Upper lobe of left lung (tissue), 4 donors: ENCODE measurements around the gene SYCP3.

ENCODE experiments used
- CTCF ChIP-seq, 6 experiments: fragments of 450-650 bp in 4 of 6; fragments of 200-600 bp in 2 of 6; sonication (generic) in 2 of 6; IDR thresholded peaks; one replicate each; pipeline ENCODE4 v1.5.1; 2016 to 2019; ENCODE audit warnings: antibody characterized with exemption in 6 of 6
- EP300 ChIP-seq, 4 donors: sonication (generic); formaldehyde crosslinking; IDR thresholded peaks; one replicate each; pipeline ENCODE4 v1.5.1; 2017; ENCODE audit warnings: antibody characterized with exemption in 4 of 4, control low read depth in 2 of 4
- POLR2A ChIP-seq, 4 donors: fragments of 450-650 bp; IDR thresholded peaks; one replicate each; pipeline ENCODE4 v1.5.1; 2016 to 2017; ENCODE audit warnings: antibody characterized with exemption in 4 of 4, mild to moderate bottlenecking in 2 of 4
- POLR2AphosphoS5 ChIP-seq, 2 donors: sonication (generic); formaldehyde crosslinking; IDR thresholded peaks; one replicate each; pipeline ENCODE4 v1.5.1; 2017; ENCODE audit warnings: antibody characterized with exemption in 2 of 2

GRCh38 chr12:101783150-101783549, 43.9 kb upstream of the SYCP3 start:
- TF ChIP-seq POLR2A (IDR thresholded peaks at IDR 0.05) (no peak), CTCF (IDR thresholded peaks at IDR 0.05) (no peak), EP300 (IDR thresholded peaks at IDR 0.05) (no peak), POLR2AphosphoS5 (IDR thresholded peaks at IDR 0.05) (no peak)
